HG03575 (cell line): ENCODE results near the gene ARMCX5.

Experiments used
- ATAC-seq: cut with Tn5 transposase; IDR thresholded peaks from one replicate; pipeline ENCODE4 v1.9.1; 2021; ENCODE audit not compliant: unreplicated experiment, insufficient number of reproducible peaks, low FRiP score; ENCODE audit errors: extremely low read depth

ARMCX5 gene

GRCh38 chrX:102599084-102599950 lies at the start of gene ARMCX5:
TSS of gene ARMCX5 (plus strand) at chrX:102599515. CDS start at chrX:102602142, 2,627 bp downstream.
- no peak for ATAC-seq

- no peak for ATAC-seq
Observed at GRCh38 chrX:102558607-102559006, 40.7 kb upstream of the ARMCX5 start.

- no peak for ATAC-seq
Observed at GRCh38 chrX:102560423-102561068, 38.8 kb upstream of the ARMCX5 start.

- ATAC-seq: no peak
Observed at GRCh38 chrX:102580891-102581290, 18.4 kb upstream of the ARMCX5 start.

- no peak for ATAC-seq
Observed at GRCh38 chrX:102593367-102593766, 5.9 kb upstream of the ARMCX5 start.

GRCh38 chrX:102599951-102600579 lies 750 bp downstream of the ARMCX5 start:
- no peak for ATAC-seq

- ATAC-seq: no peak
Observed at GRCh38 chrX:102604327-102604726, 5.0 kb downstream of the ARMCX5 start.

- ATAC-seq: no peak
Observed at GRCh38 chrX:102606115-102606514, 6.8 kb downstream of the ARMCX5 start.

- no peak for ATAC-seq
Observed at GRCh38 chrX:102610905-102611304, 11.6 kb downstream of the ARMCX5 start.

GRCh38 chrX:102624105-102624504 lies 24.8 kb downstream of the ARMCX5 start:
- no peak for ATAC-seq

GRCh38 chrX:102627640-102628039 lies 28.3 kb downstream of the ARMCX5 start:
- no peak for ATAC-seq

- no peak for ATAC-seq
Observed at GRCh38 chrX:102637561-102637960, 38.2 kb downstream of the ARMCX5 start.

GRCh38 chrX:102650903-102651241 lies 51.6 kb downstream of the ARMCX5 start:
- ATAC-seq: no peak

- ATAC-seq: no peak
Observed at GRCh38 chrX:102651242-102652011, 52.1 kb downstream of the ARMCX5 start, which contains the start of gene GPRASP1. TSS of gene GPRASP1 (plus strand) at chrX:102651483. CDS start at chrX:102653914, 2,431 bp downstream.

- no peak for ATAC-seq
Observed at GRCh38 chrX:102652031-102652688, 52.8 kb downstream of the ARMCX5 start.
